Measurements from ENCODE around the gene CNTN2. TPM values are rescaled to one million over a fixed set of nuclear protein-coding genes. Genes with fewer than 3 reads are reported as not detected.

The CNTN2 gene
- total RNA-seq, 1 experiment from 2014 or later, result not detected

DNA sequence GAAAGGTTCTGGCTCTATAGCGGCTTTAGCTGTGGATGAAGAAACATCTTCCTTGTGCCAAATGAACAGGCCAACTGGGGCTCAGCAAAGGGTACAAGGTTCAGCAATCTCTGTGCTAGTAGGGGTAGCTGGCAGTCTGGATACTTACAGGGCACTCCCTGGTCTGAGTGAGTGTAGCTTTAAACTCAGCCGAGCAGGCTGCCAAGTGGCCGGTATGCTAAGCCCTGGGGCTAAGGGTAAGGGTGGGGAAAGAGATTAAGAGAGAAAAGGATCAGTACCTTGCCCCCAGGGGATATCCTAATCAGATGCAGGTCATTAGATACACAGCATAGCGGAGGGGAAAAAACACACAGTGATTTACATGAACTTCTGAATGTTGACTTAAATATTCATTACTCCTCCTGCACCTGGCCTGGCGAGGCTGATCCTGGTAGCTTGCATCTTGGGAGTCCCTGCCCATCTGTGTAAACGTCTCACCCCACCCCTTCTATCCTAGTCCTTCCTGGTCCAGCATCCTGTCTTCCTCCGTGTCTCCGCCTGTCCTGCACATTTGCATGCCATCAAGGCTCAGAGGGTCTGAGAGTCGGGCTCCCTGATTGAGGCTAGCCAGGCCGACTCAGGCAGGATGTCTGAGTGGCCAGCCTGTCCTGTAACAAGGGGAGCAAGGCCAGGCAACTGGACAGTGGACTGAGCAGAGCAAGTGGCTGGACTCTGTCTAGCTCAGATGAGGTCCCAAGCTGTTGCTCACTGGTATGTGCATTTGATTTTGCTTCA, 39.5 kb upstream of the CNTN2 start:
- ATAC-seq, result no peak; the same call in 1 of the 2 replicates
- no peak for DNase-seq (ENCODE audit: low read depth, low spot score)
- no TSS peak for BruUV-seq (replicated peaks)
- no peak for TF ChIP-seq SIN3A (IDR thresholded peaks at IDR 0.05; ENCODE audit: borderline replicate concordance, insufficient read depth, low read depth, low read length)
- no peak for TF ChIP-seq POLR2AphosphoS5 (IDR thresholded peaks at IDR 0.05; ENCODE audit: low read depth, low read length)
- TF ChIP-seq, protein P1, sequence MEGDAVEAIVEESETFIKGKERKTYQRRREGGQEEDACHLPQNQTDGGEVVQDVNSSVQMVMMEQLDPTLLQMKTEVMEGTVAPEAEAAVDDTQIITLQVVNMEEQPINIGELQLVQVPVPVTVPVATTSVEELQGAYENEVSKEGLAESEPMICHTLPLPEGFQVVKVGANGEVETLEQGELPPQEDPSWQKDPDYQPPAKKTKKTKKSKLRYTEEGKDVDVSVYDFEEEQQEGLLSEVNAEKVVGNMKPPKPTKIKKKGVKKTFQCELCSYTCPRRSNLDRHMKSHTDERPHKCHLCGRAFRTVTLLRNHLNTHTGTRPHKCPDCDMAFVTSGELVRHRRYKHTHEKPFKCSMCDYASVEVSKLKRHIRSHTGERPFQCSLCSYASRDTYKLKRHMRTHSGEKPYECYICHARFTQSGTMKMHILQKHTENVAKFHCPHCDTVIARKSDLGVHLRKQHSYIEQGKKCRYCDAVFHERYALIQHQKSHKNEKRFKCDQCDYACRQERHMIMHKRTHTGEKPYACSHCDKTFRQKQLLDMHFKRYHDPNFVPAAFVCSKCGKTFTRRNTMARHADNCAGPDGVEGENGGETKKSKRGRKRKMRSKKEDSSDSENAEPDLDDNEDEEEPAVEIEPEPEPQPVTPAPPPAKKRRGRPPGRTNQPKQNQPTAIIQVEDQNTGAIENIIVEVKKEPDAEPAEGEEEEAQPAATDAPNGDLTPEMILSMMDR (IDR thresholded peaks at IDR 0.05), result no peak
- TF ChIP-seq, protein P2, sequence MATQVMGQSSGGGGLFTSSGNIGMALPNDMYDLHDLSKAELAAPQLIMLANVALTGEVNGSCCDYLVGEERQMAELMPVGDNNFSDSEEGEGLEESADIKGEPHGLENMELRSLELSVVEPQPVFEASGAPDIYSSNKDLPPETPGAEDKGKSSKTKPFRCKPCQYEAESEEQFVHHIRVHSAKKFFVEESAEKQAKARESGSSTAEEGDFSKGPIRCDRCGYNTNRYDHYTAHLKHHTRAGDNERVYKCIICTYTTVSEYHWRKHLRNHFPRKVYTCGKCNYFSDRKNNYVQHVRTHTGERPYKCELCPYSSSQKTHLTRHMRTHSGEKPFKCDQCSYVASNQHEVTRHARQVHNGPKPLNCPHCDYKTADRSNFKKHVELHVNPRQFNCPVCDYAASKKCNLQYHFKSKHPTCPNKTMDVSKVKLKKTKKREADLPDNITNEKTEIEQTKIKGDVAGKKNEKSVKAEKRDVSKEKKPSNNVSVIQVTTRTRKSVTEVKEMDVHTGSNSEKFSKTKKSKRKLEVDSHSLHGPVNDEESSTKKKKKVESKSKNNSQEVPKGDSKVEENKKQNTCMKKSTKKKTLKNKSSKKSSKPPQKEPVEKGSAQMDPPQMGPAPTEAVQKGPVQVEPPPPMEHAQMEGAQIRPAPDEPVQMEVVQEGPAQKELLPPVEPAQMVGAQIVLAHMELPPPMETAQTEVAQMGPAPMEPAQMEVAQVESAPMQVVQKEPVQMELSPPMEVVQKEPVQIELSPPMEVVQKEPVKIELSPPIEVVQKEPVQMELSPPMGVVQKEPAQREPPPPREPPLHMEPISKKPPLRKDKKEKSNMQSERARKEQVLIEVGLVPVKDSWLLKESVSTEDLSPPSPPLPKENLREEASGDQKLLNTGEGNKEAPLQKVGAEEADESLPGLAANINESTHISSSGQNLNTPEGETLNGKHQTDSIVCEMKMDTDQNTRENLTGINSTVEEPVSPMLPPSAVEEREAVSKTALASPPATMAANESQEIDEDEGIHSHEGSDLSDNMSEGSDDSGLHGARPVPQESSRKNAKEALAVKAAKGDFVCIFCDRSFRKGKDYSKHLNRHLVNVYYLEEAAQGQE (IDR thresholded peaks at IDR 0.05; ENCODE audit: insufficient read depth in 1 of 2, low read depth in 2 of 2, low read length in 1 of 2), result no peak
- TF ChIP-seq TCF7L2 (IDR thresholded peaks at IDR 0.05; ENCODE audit: low read depth, low read length), result no peak
- Histone ChIP-seq H3K27me3 (ENCODE audit: control insufficient read depth, insufficient read depth, low read length) (peaks cover 5% of the 10 kb centered on the region), H3K9me3 (ENCODE audit: control insufficient read depth, insufficient read depth, low read depth, low read length) (no peaks in the 10 kb centered on the region), H3K27ac (ENCODE audit: low read length) (no peak overlapping the region), H3K4me3 (ENCODE audit: low read depth in 2 of 2, low read length in 2 of 2) (no peak overlapping the region), H3K36me3 (ENCODE audit: control insufficient read depth, insufficient read depth, low read length) (no peaks in the 10 kb centered on the region), H3K4me1 (ENCODE audit: control insufficient read depth, insufficient read depth, low read length) (no peaks in the 10 kb centered on the region)
- in situ Hi-C loops (cut with HindIII; ENCODE audit: low pct_unique_long_range_greater_than_20kb, low sequenced_read_pairs) (no loop called here), intact Hi-C loops (cut with micrococcal nuclease; ENCODE audit: unreplicated experiment) (no loop called here)
- CTCF ChIA-PET, result interaction anchor here (1.6 kb wide), 1 partner anchor 14 kb away, joined by 4 read pairs; no protein-coding TSS in a partner anchor
- POLR2A ChIA-PET, result no interaction called here

DNA sequence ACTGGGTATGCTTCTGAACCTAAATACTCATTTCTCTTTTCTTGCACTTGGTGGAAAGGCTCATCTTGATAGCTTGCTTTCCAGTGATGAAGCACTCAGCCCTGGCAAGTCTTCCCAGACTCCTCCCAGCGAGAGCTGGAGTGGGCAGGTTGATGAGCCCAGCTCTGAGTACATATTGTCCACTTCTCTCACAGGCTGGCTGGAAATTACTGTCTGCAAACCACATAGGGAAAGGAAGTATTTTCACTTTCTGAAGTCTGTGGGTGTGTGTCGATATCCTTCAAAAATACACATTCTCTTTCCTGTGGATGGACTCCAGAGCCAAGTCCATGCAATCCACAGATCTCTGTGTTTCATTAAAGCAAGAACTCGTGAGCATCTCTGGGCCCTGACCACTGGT, 38.7 kb upstream of the CNTN2 start:
- Histone ChIP-seq H3K27me3 (ENCODE audit: control insufficient read depth, insufficient read depth, low read length) (peaks cover 5% of the 10 kb centered on the region), H3K4me3 (ENCODE audit: low read depth in 2 of 2, low read length in 2 of 2) (no peak overlapping the region), H3K4me1 (ENCODE audit: control insufficient read depth, insufficient read depth, low read length) (no peaks in the 10 kb centered on the region), H3K9me3 (ENCODE audit: control insufficient read depth, insufficient read depth, low read depth, low read length) (no peaks in the 10 kb centered on the region), H3K36me3 (ENCODE audit: control insufficient read depth, insufficient read depth, low read length) (no peaks in the 10 kb centered on the region), H3K27ac (ENCODE audit: low read length) (no peak overlapping the region)
- ChIA-PET CTCF (no interaction called here), POLR2A (no interaction called here)
- TF ChIP-seq SIN3A (IDR thresholded peaks at IDR 0.05; ENCODE audit: borderline replicate concordance, insufficient read depth, low read depth, low read length) (no peak), TCF7L2 (IDR thresholded peaks at IDR 0.05; ENCODE audit: low read depth, low read length) (no peak), POLR2AphosphoS5 (IDR thresholded peaks at IDR 0.05; ENCODE audit: low read depth, low read length) (no peak)
- TF ChIP-seq, protein P1 (IDR thresholded peaks at IDR 0.05), result no peak
- TF ChIP-seq, protein P2 (IDR thresholded peaks at IDR 0.05; ENCODE audit: insufficient read depth in 1 of 2, low read depth in 2 of 2, low read length in 1 of 2), result no peak
- intact Hi-C loops (cut with micrococcal nuclease; ENCODE audit: unreplicated experiment), result no loop called here
- BruUV-seq (replicated peaks), result no TSS peak
- ATAC-seq (no peak), DNase-seq (ENCODE audit: low read depth, low spot score) (no peak)
- in situ Hi-C loops (cut with HindIII; ENCODE audit: low pct_unique_long_range_greater_than_20kb, low sequenced_read_pairs), result no loop called here

All from Panc1 (cell line).